Calu3 (cell line): Measurements from ENCODE around the gene SYNE2. TPM values are rescaled to one million over a fixed set of nuclear protein-coding genes. Genes with fewer than 3 reads are reported as not detected.

Source experiments
- BruUV-seq: library from RNA; stranded (reverse); fragments of 400-500 nt; replicated peaks from 2 replicates; lab custom pipeline; 2021; lab: Mats Ljungman, UMichigan
- CTCF ChIA-PET: fragments of 300-600 bp; sonication (Branson Sonifier 250); formaldehyde crosslinking; loops from one replicate; lab custom pipeline; 2022; ENCODE audit warnings: antibody characterized with exemption; lab: Charles Lee
- DNase-seq: peaks from one replicate; pipeline ENCODE4 v3.0.0; 2022
- H3K27ac Mint-ChIP-seq: one replicate; pipeline ENCODE4 v1.8.0; 2022; ENCODE audit warnings: mixed read lengths; ENCODE audit not compliant: unreplicated experiment
- H3K27me3 Mint-ChIP-seq: one replicate; pipeline ENCODE4 v1.8.0; 2022; ENCODE audit warnings: mixed read lengths; ENCODE audit not compliant: unreplicated experiment
- H3K36me3 Mint-ChIP-seq: one replicate; pipeline ENCODE4 v1.8.0; 2022; ENCODE audit warnings: mild to moderate bottlenecking, moderate library complexity, mixed read lengths; ENCODE audit not compliant: insufficient read depth, unreplicated experiment
- H3K4me1 Mint-ChIP-seq: one replicate; pipeline ENCODE4 v1.8.0; 2022; ENCODE audit warnings: mild to moderate bottlenecking, low read depth, mixed read lengths; ENCODE audit not compliant: unreplicated experiment
- H3K4me3 Mint-ChIP-seq: one replicate; pipeline ENCODE4 v1.8.0; 2022; ENCODE audit warnings: mild to moderate bottlenecking, low read depth, moderate library complexity, mixed read lengths; ENCODE audit not compliant: unreplicated experiment
- H3K9me3 Mint-ChIP-seq: one replicate; pipeline ENCODE4 v1.8.0; 2022; ENCODE audit warnings: low read depth, mixed read lengths; ENCODE audit not compliant: unreplicated experiment
- intact Hi-C: fragments of 100-400 bp; cut with micrococcal nuclease; formaldehyde crosslinking; loops from one replicate; pipeline ENCODE4 v1.10.0; 2022; ENCODE audit not compliant: unreplicated experiment
- total RNA-seq: library from RNA; stranded (reverse); gene quantifications from 2 replicates; pipeline ENCODE4 v1.2.3, GENCODE V29; 2022
- TF ChIP-seq, protein P1 (sequence below): fragments of 200-600 bp; IDR thresholded peaks from one replicate; pipeline ENCODE4 v1.8.0; 2022; ENCODE audit warnings: antibody characterized with exemption; ENCODE audit not compliant: unreplicated experiment

Gene SYNE2
- total RNA-seq, 1 experiment from 2014 or later: 171 TPM

DNA sequence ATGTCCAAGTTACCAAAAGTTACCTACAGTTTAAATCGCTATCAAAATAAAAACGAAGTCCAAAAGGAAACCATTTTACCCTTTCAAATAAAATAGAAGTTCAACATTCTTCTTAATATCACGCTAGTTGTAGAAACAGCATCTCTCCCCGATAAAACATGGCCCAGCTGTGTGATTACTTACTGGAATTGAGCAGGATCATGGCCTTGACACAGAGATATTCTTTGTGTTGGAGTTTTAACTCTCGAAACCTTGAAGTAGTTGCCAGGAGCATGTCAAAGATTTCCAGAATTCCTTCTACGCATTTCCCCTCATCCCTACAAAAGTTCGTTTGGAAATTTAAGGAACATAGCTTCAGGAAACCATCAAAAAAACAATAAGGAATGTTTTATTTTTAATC lies 396.6 kb downstream of the SYNE2 start:
- no peak overlapping the region for H3K27ac Mint-ChIP-seq
- H3K9me3 Mint-ChIP-seq: no peaks in the 10 kb centered on the region
- TF ChIP-seq, protein P1, sequence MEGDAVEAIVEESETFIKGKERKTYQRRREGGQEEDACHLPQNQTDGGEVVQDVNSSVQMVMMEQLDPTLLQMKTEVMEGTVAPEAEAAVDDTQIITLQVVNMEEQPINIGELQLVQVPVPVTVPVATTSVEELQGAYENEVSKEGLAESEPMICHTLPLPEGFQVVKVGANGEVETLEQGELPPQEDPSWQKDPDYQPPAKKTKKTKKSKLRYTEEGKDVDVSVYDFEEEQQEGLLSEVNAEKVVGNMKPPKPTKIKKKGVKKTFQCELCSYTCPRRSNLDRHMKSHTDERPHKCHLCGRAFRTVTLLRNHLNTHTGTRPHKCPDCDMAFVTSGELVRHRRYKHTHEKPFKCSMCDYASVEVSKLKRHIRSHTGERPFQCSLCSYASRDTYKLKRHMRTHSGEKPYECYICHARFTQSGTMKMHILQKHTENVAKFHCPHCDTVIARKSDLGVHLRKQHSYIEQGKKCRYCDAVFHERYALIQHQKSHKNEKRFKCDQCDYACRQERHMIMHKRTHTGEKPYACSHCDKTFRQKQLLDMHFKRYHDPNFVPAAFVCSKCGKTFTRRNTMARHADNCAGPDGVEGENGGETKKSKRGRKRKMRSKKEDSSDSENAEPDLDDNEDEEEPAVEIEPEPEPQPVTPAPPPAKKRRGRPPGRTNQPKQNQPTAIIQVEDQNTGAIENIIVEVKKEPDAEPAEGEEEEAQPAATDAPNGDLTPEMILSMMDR: no peak
- no peak for DNase-seq
- no peak overlapping the region for H3K4me3 Mint-ChIP-seq
- no peaks in the 10 kb centered on the region for H3K4me1 Mint-ChIP-seq
- BruUV-seq: no TSS peak
- H3K27me3 Mint-ChIP-seq: no peaks in the 10 kb centered on the region
- CTCF ChIA-PET: no interaction called here
- intact Hi-C loops: no loop called here
- no peaks in the 10 kb centered on the region for H3K36me3 Mint-ChIP-seq

DNA sequence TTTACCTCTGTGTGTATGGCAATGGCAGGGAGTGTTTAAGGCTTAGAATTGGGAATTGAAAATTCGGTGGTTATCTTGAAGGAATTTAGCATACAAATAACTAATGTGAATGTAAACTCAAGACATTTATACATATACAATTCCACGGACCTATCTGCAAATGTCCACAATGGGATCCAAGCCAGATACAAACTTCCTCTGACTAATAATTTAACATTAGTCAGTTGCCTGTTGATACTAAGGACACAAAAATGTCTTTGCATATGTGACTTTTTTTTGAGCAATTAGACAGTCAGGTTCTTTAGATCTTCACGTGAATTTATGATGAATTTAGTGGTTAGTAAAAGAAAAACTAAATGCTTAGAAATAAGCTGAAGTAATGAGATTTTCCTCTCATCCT lies 400.9 kb downstream of the SYNE2 start:
- BruUV-seq: no TSS peak
- TF ChIP-seq, protein P1: no peak
- Mint-ChIP-seq H3K4me1 (no peaks in the 10 kb centered on the region), H3K9me3 (no peaks in the 10 kb centered on the region), H3K27me3 (no peaks in the 10 kb centered on the region), H3K36me3 (no peaks in the 10 kb centered on the region), H3K4me3 (no peak overlapping the region), H3K27ac (no peak overlapping the region)
- intact Hi-C loops: no loop called here
- CTCF ChIA-PET: no interaction called here
- no peak for DNase-seq

DNA sequence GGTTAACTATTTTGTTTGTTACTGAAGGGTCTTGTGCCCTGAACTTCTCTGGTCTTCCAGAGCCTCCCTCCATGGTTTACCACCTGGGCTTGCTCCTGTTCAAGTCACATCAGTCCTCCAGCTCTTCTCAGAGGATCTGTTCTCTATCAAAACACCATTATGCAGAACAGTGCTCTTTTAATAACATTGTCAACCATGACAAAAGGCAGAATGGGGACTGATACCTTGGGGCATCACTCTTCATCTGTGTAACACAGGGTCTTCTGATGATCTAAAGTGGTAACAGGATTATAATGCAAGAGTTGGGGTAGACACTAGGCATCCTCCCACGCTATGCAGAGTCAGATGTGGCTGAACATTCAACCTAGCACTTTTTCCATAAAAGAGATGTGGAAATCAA lies 403.0 kb downstream of the SYNE2 start:
- H3K4me1 Mint-ChIP-seq: no peaks in the 10 kb centered on the region
- no peak for DNase-seq
- no peaks in the 10 kb centered on the region for H3K27me3 Mint-ChIP-seq
- no peak overlapping the region for H3K4me3 Mint-ChIP-seq
- BruUV-seq: no TSS peak
- H3K36me3 Mint-ChIP-seq: no peaks in the 10 kb centered on the region
- CTCF ChIA-PET: no interaction called here
- TF ChIP-seq, protein P1: no peak
- no peaks in the 10 kb centered on the region for H3K9me3 Mint-ChIP-seq
- intact Hi-C loops: no loop called here
- no peak overlapping the region for H3K27ac Mint-ChIP-seq

DNA sequence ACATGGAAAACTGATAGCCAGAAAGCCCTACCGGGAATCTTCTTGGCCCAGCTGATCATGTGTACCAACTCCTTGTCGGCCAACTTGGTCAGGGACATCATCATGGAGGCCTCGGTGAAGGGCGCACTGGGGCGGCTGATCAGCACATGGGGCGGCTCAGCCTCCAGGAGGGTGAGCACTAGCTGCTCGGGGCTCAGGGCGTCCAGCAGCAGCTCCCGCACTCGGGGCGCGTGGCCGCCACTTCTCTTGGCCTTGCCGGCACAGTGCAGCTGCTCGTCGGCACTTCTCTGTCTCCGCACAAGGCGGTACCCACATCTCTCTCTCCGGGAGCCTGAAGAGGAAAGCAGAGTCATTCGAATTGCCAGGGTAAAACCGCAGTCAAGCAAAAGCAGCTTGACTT lies 407.6 kb downstream of the SYNE2 start:
- Mint-ChIP-seq H3K27ac (no peak overlapping the region), H3K4me3 (no peak overlapping the region), H3K9me3 (no peaks in the 10 kb centered on the region), H3K4me1 (no peaks in the 10 kb centered on the region), H3K27me3 (no peaks in the 10 kb centered on the region), H3K36me3 (no peaks in the 10 kb centered on the region)
- TF ChIP-seq, protein P1: no peak
- no TSS peak for BruUV-seq
- CTCF ChIA-PET: interaction anchor here (0.6 kb wide), 1 partner anchor 830 kb away, joined by 3 read pairs; no protein-coding TSS in a partner anchor
- intact Hi-C loops: no loop called here
- no peak for DNase-seq

DNA sequence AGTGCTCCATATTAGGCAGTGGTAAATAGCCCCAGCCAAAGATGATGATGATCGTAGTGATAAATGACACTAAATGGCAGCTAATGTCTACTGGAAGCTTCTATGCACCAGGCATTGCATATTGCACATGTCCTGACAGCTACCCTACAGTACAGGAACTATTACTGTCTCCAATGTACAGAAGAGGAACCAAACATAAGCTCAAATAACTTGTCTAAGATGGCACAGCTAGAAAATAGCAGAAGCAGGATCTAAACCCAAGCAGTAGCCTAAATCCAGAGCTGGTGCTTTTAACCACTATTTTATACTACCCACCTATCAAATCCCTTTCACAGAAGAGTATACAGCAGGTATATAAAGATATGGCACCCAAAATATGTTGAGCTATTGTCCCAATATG lies 412.4 kb downstream of the SYNE2 start:
- Mint-ChIP-seq H3K36me3 (no peaks in the 10 kb centered on the region), H3K9me3 (no peaks in the 10 kb centered on the region), H3K4me3 (no peak overlapping the region), H3K27me3 (no peaks in the 10 kb centered on the region), H3K4me1 (no peaks in the 10 kb centered on the region), H3K27ac (no peak overlapping the region)
- TF ChIP-seq, protein P1: no peak
- no TSS peak for BruUV-seq
- CTCF ChIA-PET: no interaction called here
- intact Hi-C loops: no loop called here
- DNase-seq: no peak
